ENCODE measurements around the gene PRR15.
A peak's percentile ranks its signal among the peaks of the same experiment; 100 is the strongest.
"Not testable (repeated sequence)": the region's sequence is repeated elsewhere in the genome, so short reads cannot be mapped to it uniquely, and the experiment has no call there.

PRR15 gene, protein sequence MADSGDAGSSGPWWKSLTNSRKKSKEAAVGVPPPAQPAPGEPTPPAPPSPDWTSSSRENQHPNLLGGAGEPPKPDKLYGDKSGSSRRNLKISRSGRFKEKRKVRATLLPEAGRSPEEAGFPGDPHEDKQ

DNA sequence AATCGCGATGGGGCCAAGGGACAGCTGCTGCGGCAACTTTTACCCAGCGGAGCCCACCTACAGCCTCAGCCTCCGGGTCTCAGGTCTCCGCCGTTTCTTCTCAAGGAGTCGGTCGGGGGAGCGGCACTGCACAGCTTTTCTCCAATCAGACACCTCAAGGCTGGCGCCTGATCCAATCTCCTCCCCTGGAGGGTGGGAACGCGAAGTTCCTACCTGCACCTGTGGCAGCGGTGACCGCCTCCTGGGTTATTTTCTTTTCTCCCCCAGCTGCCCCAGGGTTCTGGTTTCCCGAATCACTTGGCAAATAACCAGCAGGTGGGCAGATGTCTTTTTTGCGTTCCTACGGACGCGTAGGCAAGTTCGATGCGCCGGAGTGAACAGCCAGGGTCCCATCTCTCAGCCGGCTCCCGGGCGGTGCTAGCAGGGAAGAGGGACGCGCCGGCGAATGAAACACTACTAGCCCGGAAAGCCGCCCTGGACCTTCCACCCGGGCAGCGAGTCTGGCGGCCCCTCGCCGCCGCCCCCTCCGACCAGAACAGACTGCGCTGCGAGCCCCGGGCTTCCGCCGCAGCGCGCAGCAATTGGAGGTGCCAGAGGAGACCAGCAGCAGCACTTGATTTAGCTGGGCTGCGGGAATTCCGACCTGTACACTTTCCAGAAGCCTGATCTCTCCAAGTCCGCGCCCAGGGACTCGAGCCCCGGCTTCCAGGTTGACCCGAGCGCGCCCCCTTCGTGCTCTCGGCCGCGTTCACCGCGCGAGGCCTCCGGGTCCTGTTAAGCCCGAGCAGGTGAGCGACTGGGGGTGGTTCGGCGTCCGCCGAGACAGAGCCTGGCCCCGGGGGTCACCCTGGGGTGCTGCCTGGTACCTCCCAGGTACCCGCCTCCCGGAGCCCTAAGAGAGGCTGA is at the start of gene PRR15:
PRR15 (plus strand) TSS at position 246 of the 906 bp plus-strand sequence. CDS start 2,495 bp downstream, outside the sequence.
- FAIRE-seq (no peak), DNase-seq (ENCODE audit: insufficient read length, low spot score) (no peak)
- TF ChIP-seq, protein P1, sequence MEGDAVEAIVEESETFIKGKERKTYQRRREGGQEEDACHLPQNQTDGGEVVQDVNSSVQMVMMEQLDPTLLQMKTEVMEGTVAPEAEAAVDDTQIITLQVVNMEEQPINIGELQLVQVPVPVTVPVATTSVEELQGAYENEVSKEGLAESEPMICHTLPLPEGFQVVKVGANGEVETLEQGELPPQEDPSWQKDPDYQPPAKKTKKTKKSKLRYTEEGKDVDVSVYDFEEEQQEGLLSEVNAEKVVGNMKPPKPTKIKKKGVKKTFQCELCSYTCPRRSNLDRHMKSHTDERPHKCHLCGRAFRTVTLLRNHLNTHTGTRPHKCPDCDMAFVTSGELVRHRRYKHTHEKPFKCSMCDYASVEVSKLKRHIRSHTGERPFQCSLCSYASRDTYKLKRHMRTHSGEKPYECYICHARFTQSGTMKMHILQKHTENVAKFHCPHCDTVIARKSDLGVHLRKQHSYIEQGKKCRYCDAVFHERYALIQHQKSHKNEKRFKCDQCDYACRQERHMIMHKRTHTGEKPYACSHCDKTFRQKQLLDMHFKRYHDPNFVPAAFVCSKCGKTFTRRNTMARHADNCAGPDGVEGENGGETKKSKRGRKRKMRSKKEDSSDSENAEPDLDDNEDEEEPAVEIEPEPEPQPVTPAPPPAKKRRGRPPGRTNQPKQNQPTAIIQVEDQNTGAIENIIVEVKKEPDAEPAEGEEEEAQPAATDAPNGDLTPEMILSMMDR (IDR thresholded peaks at IDR 0.05; ENCODE audit: insufficient read depth, missing control alignments) = no peak

- DNase-seq (ENCODE audit: insufficient read length, low spot score) = no peak
- no peak for FAIRE-seq
- TF ChIP-seq, protein P1 (IDR thresholded peaks at IDR 0.05; ENCODE audit: insufficient read depth, missing control alignments) = no peak
Observed at GRCh38 chr7:29516491-29516890, 47.1 kb upstream of the PRR15 start.

DNA sequence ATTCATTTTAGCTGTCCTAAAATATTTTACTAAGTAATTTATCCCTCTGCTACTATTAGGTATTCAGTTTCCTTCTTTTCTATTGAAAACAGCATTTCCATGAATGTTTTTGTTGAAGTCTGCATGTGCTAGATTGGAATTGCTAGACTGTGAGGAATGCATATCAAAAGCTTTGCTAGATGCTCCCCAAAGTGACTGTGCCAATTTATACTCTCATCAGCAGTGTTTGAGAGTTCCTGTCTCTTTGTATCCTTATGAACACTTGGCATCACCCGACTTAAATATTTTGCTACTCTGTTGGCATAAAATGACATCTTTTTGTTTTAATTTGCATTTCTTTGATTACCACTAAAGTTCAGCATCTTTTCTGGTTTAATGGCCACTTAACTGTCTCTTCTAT is 45.0 kb upstream of the PRR15 start:
- FAIRE-seq (no peak), DNase-seq (ENCODE audit: insufficient read length, low spot score) (no peak)
- TF ChIP-seq, protein P1 (IDR thresholded peaks at IDR 0.05; ENCODE audit: insufficient read depth, missing control alignments) = no peak

GRCh38 chr7:29523728-29524127 is 39.9 kb upstream of the PRR15 start:
- FAIRE-seq (no peak), DNase-seq (ENCODE audit: insufficient read length, low spot score) (no peak)
- TF ChIP-seq, protein P1 (IDR thresholded peaks at IDR 0.05; ENCODE audit: insufficient read depth, missing control alignments) = no peak

- FAIRE-seq = no peak
- TF ChIP-seq, protein P1 (IDR thresholded peaks at IDR 0.05; ENCODE audit: insufficient read depth, missing control alignments) = no peak
- DNase-seq (ENCODE audit: insufficient read length, low spot score) = no peak
Observed at GRCh38 chr7:29527505-29528108, 36.0 kb upstream of the PRR15 start.

GRCh38 chr7:29528526-29528925 is 35.1 kb upstream of the PRR15 start:
- FAIRE-seq; DNase-seq (ENCODE audit: insufficient read length, low spot score): not testable (repeated sequence)

GRCh38 chr7:29538389-29538788 is 25.2 kb upstream of the PRR15 start:
- FAIRE-seq (no peak), DNase-seq (ENCODE audit: insufficient read length, low spot score) (no peak)
- TF ChIP-seq, protein P1 (IDR thresholded peaks at IDR 0.05; ENCODE audit: insufficient read depth, missing control alignments) = peak; percentile 5
